ENCODE measurements around the gene DUSP12.

- peak; percentile 89 for TF ChIP-seq FOS (IDR thresholded peaks at IDR 0.05; ENCODE audit: borderline replicate concordance, insufficient read depth, low read length)
- no peak for TF ChIP-seq POLR2AphosphoS5 (IDR thresholded peaks at IDR 0.05; ENCODE audit: insufficient read depth, low read depth, low read length)
- no peak for TF ChIP-seq CTCF (IDR thresholded peaks at IDR 0.05; ENCODE audit: extremely low read depth in 1 of 2, insufficient read depth in 1 of 2, low read depth in 1 of 2, low read length in 2 of 2)
- no peak for TF ChIP-seq EZH2 (IDR thresholded peaks at IDR 0.05; ENCODE audit: borderline replicate concordance, low read depth, low read length, severe bottlenecking)
- TF ChIP-seq POLR2A (IDR thresholded peaks at IDR 0.05; ENCODE audit: low read depth, low read length), result no peak
- no peak for TF ChIP-seq MYC (IDR thresholded peaks at IDR 0.05; ENCODE audit: low read depth, low read length)
- TF ChIP-seq MAX (IDR thresholded peaks at IDR 0.05; ENCODE audit: insufficient read depth, insufficient read length), result no peak
Observed at GRCh38 chr1:161730050-161730564, 19.5 kb upstream of the DUSP12 start.

All from endothelial cell of umbilical vein (primary cell).